ENCODE results near the gene MKLN1.

The MKLN1 gene

DNA sequence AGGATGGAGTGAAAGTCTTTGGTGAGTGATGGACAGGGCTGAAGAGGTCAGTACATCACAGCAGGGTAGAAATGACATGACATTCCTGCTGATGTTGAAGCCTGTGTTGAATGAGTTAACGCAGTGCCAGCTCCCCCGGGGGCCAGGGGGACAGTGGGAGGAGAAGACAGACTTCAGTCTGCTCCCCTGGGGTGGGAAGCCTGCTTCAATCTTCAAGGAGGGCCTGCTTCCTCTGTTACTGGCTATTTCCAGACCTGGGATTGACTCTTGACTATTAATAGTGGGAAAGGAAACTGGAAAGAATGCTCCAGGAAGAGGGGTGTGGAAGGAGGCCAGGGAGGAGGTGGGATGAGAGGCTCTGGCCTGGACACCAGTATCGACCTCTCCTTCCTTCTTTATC is 201.5 kb downstream of the MKLN1 start:
- Histone ChIP-seq H3K27me3 (ENCODE audit: insufficient read depth, low read depth) (no peaks in the 10 kb centered on the region), H4K20me1 (ENCODE audit: insufficient read depth) (no peaks in the 10 kb centered on the region), H3K27ac (no peak overlapping the region), H3K79me2 (ENCODE audit: insufficient read depth, low read depth) (no peaks in the 10 kb centered on the region), H3K4me1 (ENCODE audit: low read depth, poor library complexity, severe bottlenecking) (peaks cover 19% of the 10 kb centered on the region), H3K4me2 (no peak overlapping the region), H2AFZ (ENCODE audit: low read depth) (no peak overlapping the region), H3K4me3 (IDR thresholded peaks at IDR 0.05; ENCODE audit: insufficient read depth, low read depth, low read length) (no peak overlapping the region), H3K36me3 (ENCODE audit: insufficient read depth) (no peaks in the 10 kb centered on the region), H3K9ac (no peak overlapping the region)
- no peak for TF ChIP-seq CTCF (conservative IDR thresholded peaks at IDR 0.05; ENCODE audit: low read depth, low read length)

GRCh38 chr7:131529617-131530016 is 201.9 kb downstream of the MKLN1 start:
- Histone ChIP-seq H3K36me3 (ENCODE audit: insufficient read depth) (no peaks in the 10 kb centered on the region), H3K79me2 (ENCODE audit: insufficient read depth, low read depth) (no peaks in the 10 kb centered on the region), H3K4me3 (IDR thresholded peaks at IDR 0.05; ENCODE audit: insufficient read depth, low read depth, low read length) (no peak overlapping the region), H4K20me1 (ENCODE audit: insufficient read depth) (no peaks in the 10 kb centered on the region), H2AFZ (ENCODE audit: low read depth) (no peak overlapping the region), H3K4me2 (no peak overlapping the region), H3K4me1 (ENCODE audit: low read depth, poor library complexity, severe bottlenecking) (peaks cover 19% of the 10 kb centered on the region), H3K9ac (no peak overlapping the region), H3K27me3 (ENCODE audit: insufficient read depth, low read depth) (no peaks in the 10 kb centered on the region), H3K27ac (no peak overlapping the region)
- TF ChIP-seq CTCF (conservative IDR thresholded peaks at IDR 0.05; ENCODE audit: low read depth, low read length) = no peak

GRCh38 chr7:131530137-131530536 is 202.5 kb downstream of the MKLN1 start:
- no peak overlapping the region for H3K27ac ChIP-seq
- H3K36me3 ChIP-seq (ENCODE audit: insufficient read depth) = no peaks in the 10 kb centered on the region
- H3K9ac ChIP-seq = no peak overlapping the region
- no peak for TF ChIP-seq CTCF (conservative IDR thresholded peaks at IDR 0.05; ENCODE audit: low read depth, low read length)
- H3K79me2 ChIP-seq (ENCODE audit: insufficient read depth, low read depth) = no peaks in the 10 kb centered on the region
- no peak overlapping the region for H3K4me2 ChIP-seq
- H3K27me3 ChIP-seq (ENCODE audit: insufficient read depth, low read depth) = no peaks in the 10 kb centered on the region
- H3K4me1 ChIP-seq (ENCODE audit: low read depth, poor library complexity, severe bottlenecking) = peaks cover 19% of the 10 kb centered on the region
- no peak overlapping the region for H3K4me3 ChIP-seq (IDR thresholded peaks at IDR 0.05; ENCODE audit: insufficient read depth, low read depth, low read length)
- no peaks in the 10 kb centered on the region for H4K20me1 ChIP-seq (ENCODE audit: insufficient read depth)
- no peak overlapping the region for H2AFZ ChIP-seq (ENCODE audit: low read depth)

GRCh38 chr7:131532570-131533091 is 205.0 kb downstream of the MKLN1 start:
- Histone ChIP-seq H3K4me1 (ENCODE audit: low read depth, poor library complexity, severe bottlenecking) (peaks cover 11% of the 10 kb centered on the region), H4K20me1 (ENCODE audit: insufficient read depth) (no peaks in the 10 kb centered on the region), H3K27me3 (ENCODE audit: insufficient read depth, low read depth) (no peaks in the 10 kb centered on the region), H3K4me3 (IDR thresholded peaks at IDR 0.05; ENCODE audit: insufficient read depth, low read depth, low read length) (no peak overlapping the region), H2AFZ (ENCODE audit: low read depth) (no peak overlapping the region), H3K36me3 (ENCODE audit: insufficient read depth) (no peaks in the 10 kb centered on the region), H3K9ac (no peak overlapping the region), H3K79me2 (ENCODE audit: insufficient read depth, low read depth) (no peaks in the 10 kb centered on the region), H3K4me2 (no peak overlapping the region), H3K27ac (no peak overlapping the region)
- TF ChIP-seq CTCF (conservative IDR thresholded peaks at IDR 0.05; ENCODE audit: low read depth, low read length) = no peak
